ENCODE results near the gene DNTT. TPM values are rescaled to one million over a fixed set of nuclear protein-coding genes. Genes with fewer than 3 reads are reported as not detected.

DNTT gene
- total and polyA plus RNA-seq, 2 of the 13 experiments (the other 11 are each of a cell fraction or from before 2014, with no cell fraction given), result not detected

DNA sequence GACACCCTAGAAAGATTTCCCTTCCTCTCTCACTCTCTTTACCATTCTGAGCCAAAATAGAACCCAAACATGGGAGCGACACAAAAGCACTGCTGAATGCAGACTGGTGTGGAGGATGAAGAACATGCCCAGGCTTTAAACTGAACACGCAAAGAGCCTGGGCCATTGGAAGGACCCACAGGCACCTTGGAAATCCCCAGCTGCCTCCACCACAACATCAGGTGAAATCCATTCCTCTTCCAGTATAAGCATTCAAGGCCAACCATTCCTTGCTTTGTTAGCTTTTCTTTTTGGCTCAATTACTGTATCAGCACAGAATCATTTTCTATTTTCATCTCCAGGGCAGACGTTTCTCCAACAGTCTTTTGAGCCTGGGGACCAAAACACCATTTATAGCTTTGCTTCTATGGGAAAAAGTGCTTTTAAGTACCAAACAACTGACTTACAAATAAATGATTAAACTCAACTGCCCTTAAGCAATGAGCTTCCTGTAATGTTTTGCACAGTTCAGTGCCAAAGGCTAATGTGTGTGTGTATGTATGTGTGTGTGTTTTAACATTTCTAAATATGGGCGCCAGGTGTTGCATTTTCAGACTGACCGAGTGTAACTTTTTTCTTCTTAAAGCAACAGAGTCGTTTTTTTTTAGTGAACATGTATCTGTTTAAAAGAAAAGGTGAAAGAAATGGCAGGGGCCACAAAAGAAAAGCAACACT lies 16.7 kb upstream of the DNTT start (continued):
- TF ChIP-seq SMYD3 (CRISPR knock-in tag; IDR thresholded peaks at IDR 0.05), result no peak
- TF ChIP-seq, protein P1, sequence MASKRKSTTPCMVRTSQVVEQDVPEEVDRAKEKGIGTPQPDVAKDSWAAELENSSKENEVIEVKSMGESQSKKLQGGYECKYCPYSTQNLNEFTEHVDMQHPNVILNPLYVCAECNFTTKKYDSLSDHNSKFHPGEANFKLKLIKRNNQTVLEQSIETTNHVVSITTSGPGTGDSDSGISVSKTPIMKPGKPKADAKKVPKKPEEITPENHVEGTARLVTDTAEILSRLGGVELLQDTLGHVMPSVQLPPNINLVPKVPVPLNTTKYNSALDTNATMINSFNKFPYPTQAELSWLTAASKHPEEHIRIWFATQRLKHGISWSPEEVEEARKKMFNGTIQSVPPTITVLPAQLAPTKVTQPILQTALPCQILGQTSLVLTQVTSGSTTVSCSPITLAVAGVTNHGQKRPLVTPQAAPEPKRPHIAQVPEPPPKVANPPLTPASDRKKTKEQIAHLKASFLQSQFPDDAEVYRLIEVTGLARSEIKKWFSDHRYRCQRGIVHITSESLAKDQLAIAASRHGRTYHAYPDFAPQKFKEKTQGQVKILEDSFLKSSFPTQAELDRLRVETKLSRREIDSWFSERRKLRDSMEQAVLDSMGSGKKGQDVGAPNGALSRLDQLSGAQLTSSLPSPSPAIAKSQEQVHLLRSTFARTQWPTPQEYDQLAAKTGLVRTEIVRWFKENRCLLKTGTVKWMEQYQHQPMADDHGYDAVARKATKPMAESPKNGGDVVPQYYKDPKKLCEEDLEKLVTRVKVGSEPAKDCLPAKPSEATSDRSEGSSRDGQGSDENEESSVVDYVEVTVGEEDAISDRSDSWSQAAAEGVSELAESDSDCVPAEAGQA (IDR thresholded peaks at IDR 0.05; ENCODE audit: low read depth), result no peak
- TF ChIP-seq, protein P1 (CRISPR knock-in tag; IDR thresholded peaks at IDR 0.05; ENCODE audit: borderline replicate concordance), result no peak
- no peak for TF ChIP-seq ZNF136 (CRISPR knock-in tag; IDR thresholded peaks at IDR 0.05; ENCODE audit: low read depth)
- TF ChIP-seq REPIN1 (CRISPR knock-in tag; IDR thresholded peaks at IDR 0.05; ENCODE audit: borderline replicate concordance, low read depth), result no peak
- TF ChIP-seq ZBTB21 (CRISPR knock-in tag; IDR thresholded peaks at IDR 0.05), result no peak
- no peak for TF ChIP-seq ZNF350 (CRISPR knock-in tag; IDR thresholded peaks at IDR 0.05; ENCODE audit: borderline replicate concordance, low read depth)
- TF ChIP-seq, protein P2, sequence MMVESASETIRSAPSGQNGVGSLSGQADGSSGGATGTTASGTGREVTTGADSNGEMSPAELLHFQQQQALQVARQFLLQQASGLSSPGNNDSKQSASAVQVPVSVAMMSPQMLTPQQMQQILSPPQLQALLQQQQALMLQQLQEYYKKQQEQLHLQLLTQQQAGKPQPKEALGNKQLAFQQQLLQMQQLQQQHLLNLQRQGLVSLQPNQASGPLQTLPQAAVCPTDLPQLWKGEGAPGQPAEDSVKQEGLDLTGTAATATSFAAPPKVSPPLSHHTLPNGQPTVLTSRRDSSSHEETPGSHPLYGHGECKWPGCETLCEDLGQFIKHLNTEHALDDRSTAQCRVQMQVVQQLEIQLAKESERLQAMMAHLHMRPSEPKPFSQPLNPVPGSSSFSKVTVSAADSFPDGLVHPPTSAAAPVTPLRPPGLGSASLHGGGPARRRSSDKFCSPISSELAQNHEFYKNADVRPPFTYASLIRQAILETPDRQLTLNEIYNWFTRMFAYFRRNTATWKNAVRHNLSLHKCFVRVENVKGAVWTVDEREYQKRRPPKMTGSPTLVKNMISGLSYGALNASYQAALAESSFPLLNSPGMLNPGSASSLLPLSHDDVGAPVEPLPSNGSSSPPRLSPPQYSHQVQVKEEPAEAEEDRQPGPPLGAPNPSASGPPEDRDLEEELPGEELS (CRISPR knock-in tag; IDR thresholded peaks at IDR 0.05), result 0 out of 2 replicates have a peak, but pooled peaks have one; percentile 39
- no peak for TF ChIP-seq SPEN (CRISPR knock-in tag; IDR thresholded peaks at IDR 0.05; ENCODE audit: low read depth)
- no peak for TF ChIP-seq SNAI1 (CRISPR knock-in tag; IDR thresholded peaks at IDR 0.05; ENCODE audit: borderline replicate concordance)
- TF ChIP-seq NFKBIZ (CRISPR knock-in tag; IDR thresholded peaks at IDR 0.05), result no peak
- TF ChIP-seq, protein P3, sequence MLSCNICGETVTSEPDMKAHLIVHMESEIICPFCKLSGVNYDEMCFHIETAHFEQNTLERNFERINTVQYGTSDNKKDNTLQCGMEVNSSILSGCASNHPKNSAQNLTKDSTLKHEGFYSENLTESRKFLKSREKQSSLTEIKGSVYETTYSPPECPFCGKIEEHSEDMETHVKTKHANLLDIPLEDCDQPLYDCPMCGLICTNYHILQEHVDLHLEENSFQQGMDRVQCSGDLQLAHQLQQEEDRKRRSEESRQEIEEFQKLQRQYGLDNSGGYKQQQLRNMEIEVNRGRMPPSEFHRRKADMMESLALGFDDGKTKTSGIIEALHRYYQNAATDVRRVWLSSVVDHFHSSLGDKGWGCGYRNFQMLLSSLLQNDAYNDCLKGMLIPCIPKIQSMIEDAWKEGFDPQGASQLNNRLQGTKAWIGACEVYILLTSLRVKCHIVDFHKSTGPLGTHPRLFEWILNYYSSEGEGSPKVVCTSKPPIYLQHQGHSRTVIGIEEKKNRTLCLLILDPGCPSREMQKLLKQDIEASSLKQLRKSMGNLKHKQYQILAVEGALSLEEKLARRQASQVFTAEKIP (CRISPR knock-in tag; IDR thresholded peaks at IDR 0.05; ENCODE audit: borderline replicate concordance), result no peak
- TF ChIP-seq ZNF570 (CRISPR knock-in tag; IDR thresholded peaks at IDR 0.05; ENCODE audit: borderline replicate concordance), result no peak
- no peak for TF ChIP-seq TAF1 (CRISPR knock-in tag; IDR thresholded peaks at IDR 0.05)
- no peak for TF ChIP-seq CREB1 (IDR thresholded peaks at IDR 0.05)
- 0 out of 2 replicates have a peak, but pooled peaks have one; percentile 49 for TF ChIP-seq CREB1 (CRISPR knock-in tag; IDR thresholded peaks at IDR 0.05)
- TF ChIP-seq ZNF431 (CRISPR knock-in tag; IDR thresholded peaks at IDR 0.05; ENCODE audit: borderline replicate concordance, low read depth), result no peak
- peak; percentile 34; the same call in 1 of the 2 replicates for TF ChIP-seq MED1 (CRISPR knock-in tag; IDR thresholded peaks at IDR 0.05)
- TF ChIP-seq, protein P4, sequence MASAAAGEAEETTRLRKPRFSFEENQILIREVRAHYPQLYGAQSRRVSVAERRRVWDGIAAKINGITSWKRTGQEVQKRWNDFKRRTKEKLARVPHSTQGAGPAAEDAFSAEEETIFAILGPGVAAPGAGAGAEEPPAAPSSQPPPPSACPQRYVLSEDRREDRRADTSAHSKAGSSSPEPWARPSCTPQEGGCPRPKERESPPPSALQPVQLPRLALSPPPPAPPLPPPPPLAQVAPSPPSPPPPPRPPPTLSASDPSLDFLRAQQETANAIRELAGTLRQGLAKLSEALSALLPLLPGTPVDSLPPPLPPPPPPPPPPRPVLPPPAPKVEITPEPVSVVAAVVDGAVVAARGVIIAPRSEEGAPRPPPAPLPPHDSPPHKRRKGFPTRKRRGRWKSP (CRISPR knock-in tag; IDR thresholded peaks at IDR 0.05), result no peak
